Transverse colon (tissue), 4 donors: ENCODE measurements around the gene SYNDIG1L. TPM values are rescaled to one million over a fixed set of nuclear protein-coding genes. Genes with fewer than 3 reads are reported as not detected.
"Not testable (repeated sequence)": the region's sequence is repeated elsewhere in the genome, so short reads cannot be mapped to it uniquely, and the experiment has no call there.

ENCODE experiments used
- DNase-seq: peaks from one replicate; pipeline ENCODE4 v3.0.0-alpha.2; 2019
- H3K27ac ChIP-seq, 4 donors: fragments of 200-600 bp; sonication (generic); 2 replicates each; pipeline ENCODE4 v1.5.1; 2016 to 2018; ENCODE audit warnings: inconsistent platforms in 4 of 4
- H3K27me3 ChIP-seq: fragments of 200-600 bp; sonication (generic); 2 replicates; pipeline ENCODE4 v1.5.1; 2017; ENCODE audit warnings: inconsistent platforms
- H3K36me3 ChIP-seq, 4 donors: fragments of 200-600 bp; sonication (generic); 2 replicates each; pipeline ENCODE4 v1.5.1; 2017 to 2019; ENCODE audit warnings: inconsistent platforms in 4 of 4
- H3K4me1 ChIP-seq, 4 donors: fragments of 200-600 bp; sonication (generic); 2 replicates each; pipeline ENCODE4 v1.5.1; 2017 to 2020; ENCODE audit warnings: inconsistent platforms in 4 of 4
- H3K4me3 ChIP-seq, 4 donors: fragments of 200-600 bp; sonication (generic); 1 replicate in 1 of 4; 2 replicates in 3 of 4; pipeline versions ENCODE4 v1.5.1 to v1.6.1; 2017 to 2019; ENCODE audit warnings: inconsistent platforms in 4 of 4
- H3K9me3 ChIP-seq, 2 donors: fragments of 200-600 bp; sonication (generic); 2 replicates each; pipeline ENCODE4 v1.5.1; 2017 to 2019; ENCODE audit warnings: inconsistent platforms in 2 of 2
- CTCF ChIP-seq, 5 experiments: fragments of 200-600 bp in 3 of 5; fragments of 450-650 bp in 2 of 5; sonication (generic) in 3 of 5; IDR thresholded peaks; 1 replicate in 2 of 5; 2 replicates in 3 of 5; pipeline ENCODE4 v1.5.1; 2016 to 2017; ENCODE audit warnings: antibody characterized with exemption in 5 of 5, inconsistent platforms in 3 of 5, mild to moderate bottlenecking in 2 of 5, moderate library complexity in 1 of 5
- EP300 ChIP-seq: sonication (generic); formaldehyde crosslinking; IDR thresholded peaks from one replicate; pipeline ENCODE4 v1.6.1; 2017; ENCODE audit warnings: antibody characterized with exemption, low read depth
- POLR2A ChIP-seq: fragments of 450-650 bp; IDR thresholded peaks from one replicate; pipeline ENCODE4 v1.6.1; 2016; ENCODE audit warnings: antibody characterized with exemption, mild to moderate bottlenecking, moderate library complexity
- POLR2AphosphoS5 ChIP-seq, 3 donors: sonication (generic); formaldehyde crosslinking; IDR thresholded peaks; one replicate each; pipeline ENCODE4 v1.6.1; 2016; ENCODE audit warnings: antibody characterized with exemption in 3 of 3
- WGBS, 2 donors: methylation state at CpG; one replicate each; pipeline ENCODE4 v1.1.5; 2018; ENCODE audit warnings: low coverage in 1 of 2; 5-methylcytosine and 5-hydroxymethylcytosine counted together
- in situ Hi-C, 4 donors: fragments of 200-750 bp; cut with MboI; loops; one replicate each; pipeline versions ENCODE4 v1.15.0 to v1.15.1; 2017; ENCODE audit warnings: low sequenced_read_pairs in 3 of 4, low pct_ligation_motif_present in 1 of 4, low pct_unique_long_range_greater_than_20kb in 1 of 4
- intact Hi-C: fragments of 100-400 bp; cut with DNase I; formaldehyde crosslinking; loops from one replicate; pipeline ENCODE4 v1.15.1; 2023; ENCODE audit warnings: low total_unique reads
- total RNA-seq, 4 donors: library from RNA; depleted of rRNA; stranded (reverse); fragments of >200 nt; gene quantifications; one replicate each; pipeline ENCODE4 v1.1.0, GENCODE V29; 2016

SYNDIG1L gene
- total RNA-seq, 4 donors from 2014 or later: 0.32 TPM; not detected in 3

GRCh38 chr14:74457565-74457895, 31.5 kb upstream of the SYNDIG1L start:
- Histone ChIP-seq H3K4me3 (no peak overlapping the region), H3K9me3 (peaks cover 3 to 8% of the 10 kb centered on the region in 2 donors), H3K4me1 (no peaks in the 10 kb centered on the region), H3K27me3 (no peaks in the 10 kb centered on the region), H3K27ac (no peak overlapping the region), H3K36me3 (no peaks in the 10 kb centered on the region)
- no peak for TF ChIP-seq CTCF (IDR thresholded peaks at IDR 0.05)
- TF ChIP-seq POLR2A: no peak
- TF ChIP-seq POLR2AphosphoS5 (IDR thresholded peaks at IDR 0.05): no peak
- TF ChIP-seq EP300: no peak
- DNase-seq: no peak
- in situ Hi-C loops (no loop called here), intact Hi-C loops (no loop called here)
- 78% methylated on average over 4 of the region's 4 CpGs; no CpG with 5 or more reads in 1 of the 2 donors for WGBS, 2 donors

- no peaks in the 10 kb centered on the region for H3K4me1 ChIP-seq
- H3K4me3 ChIP-seq: no peak overlapping the region
- no peaks in the 10 kb centered on the region for H3K27me3 ChIP-seq
- in situ Hi-C loops (no loop called here), intact Hi-C loops (no loop called here)
- no peaks in the 10 kb centered on the region for H3K36me3 ChIP-seq
- peaks cover 3 to 8% of the 10 kb centered on the region in 2 donors for H3K9me3 ChIP-seq
- no peak for TF ChIP-seq CTCF (IDR thresholded peaks at IDR 0.05)
- TF ChIP-seq EP300: no peak
- TF ChIP-seq POLR2AphosphoS5 (IDR thresholded peaks at IDR 0.05): no peak
- no peak for TF ChIP-seq POLR2A
- H3K27ac ChIP-seq: no peak overlapping the region
- DNase-seq: no peak
- 72 to 79% methylated on average over 7 to 17 of the region's 17 CpGs for WGBS, 2 donors
Observed at GRCh38 chr14:74456684-74457564, 30.9 kb upstream of the SYNDIG1L start.

- H3K4me1 ChIP-seq, H3K9me3 ChIP-seq, H3K27me3 ChIP-seq, H3K4me3 ChIP-seq, H3K36me3 ChIP-seq, DNase-seq, in situ Hi-C loops, H3K27ac ChIP-seq, intact Hi-C loops: not testable (repeated sequence)
- 50% methylated on average over 5 of the region's 5 CpGs; no CpG with 5 or more reads in 1 of the 2 donors for WGBS, 2 donors
Observed at GRCh38 chr14:74454397-74454796, 28.4 kb upstream of the SYNDIG1L start.

- H3K4me1 ChIP-seq: no peaks in the 10 kb centered on the region
- WGBS, 2 donors: 22 to 38% methylated on average over 2 to 3 of the region's 3 CpGs
- H3K27me3 ChIP-seq: no peaks in the 10 kb centered on the region
- H3K9me3 ChIP-seq: no peaks in the 10 kb centered on the region
- in situ Hi-C loops: no loop called here
- TF ChIP-seq POLR2A: no peak
- no peak for TF ChIP-seq POLR2AphosphoS5 (IDR thresholded peaks at IDR 0.05)
- TF ChIP-seq EP300: no peak
- TF ChIP-seq CTCF (IDR thresholded peaks at IDR 0.05): no peak
- DNase-seq: no peak
- no peak overlapping the region for H3K27ac ChIP-seq
- intact Hi-C loops: no loop called here
- H3K36me3 ChIP-seq: no peaks in the 10 kb centered on the region
- H3K4me3 ChIP-seq: no peak overlapping the region
Observed at GRCh38 chr14:74444866-74445265, 18.9 kb upstream of the SYNDIG1L start.

GRCh38 chr14:74442757-74443156, 16.7 kb upstream of the SYNDIG1L start:
- Histone ChIP-seq H3K9me3 (no peaks in the 10 kb centered on the region), H3K4me3 (no peak overlapping the region), H3K36me3 (no peaks in the 10 kb centered on the region), H3K27me3 (no peaks in the 10 kb centered on the region), H3K4me1 (no peaks in the 10 kb centered on the region), H3K27ac (no peak overlapping the region)
- in situ Hi-C loops (no loop called here), intact Hi-C loops (no loop called here)
- TF ChIP-seq EP300: no peak
- no peak for TF ChIP-seq CTCF (IDR thresholded peaks at IDR 0.05)
- no peak for TF ChIP-seq POLR2AphosphoS5 (IDR thresholded peaks at IDR 0.05)
- TF ChIP-seq POLR2A: no peak
- no peak for DNase-seq
